ENCODE results near the gene NUDT14. TPM values are rescaled to one million over a fixed set of nuclear protein-coding genes. Genes with fewer than 3 reads are reported as not detected.

Gene NUDT14
- total and polyA plus RNA-seq, 12 donors: 4.1 to 55.8 (median 36.6) TPM

DNA sequence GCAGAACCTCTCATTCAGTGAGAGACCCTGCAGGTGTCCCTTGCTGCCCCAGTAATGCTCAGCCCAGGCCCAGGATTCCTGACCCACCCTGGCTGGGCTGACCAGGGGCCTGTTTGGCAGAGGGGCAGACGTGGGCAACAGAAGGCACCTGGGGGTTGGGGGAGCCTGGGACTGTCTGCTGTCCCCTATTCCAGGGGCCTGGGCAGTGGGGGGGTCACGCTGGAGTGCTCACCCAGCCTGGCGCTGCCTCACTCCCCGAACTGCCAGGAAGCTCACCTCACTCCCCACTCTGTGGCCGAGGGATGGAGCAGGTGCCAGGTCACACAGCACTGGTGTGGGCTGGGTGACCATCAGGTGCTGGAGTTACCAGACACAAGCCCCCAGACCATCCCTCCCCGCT lies 22.6 kb upstream of the NUDT14 start:
- H3K9me3 ChIP-seq (replicated peaks in 1 of 3): no peaks in the 10 kb centered on the region
- no peaks in the 10 kb centered on the region for H3K36me3 ChIP-seq (replicated peaks in 1 of 2)
- H3K27ac ChIP-seq: no peak overlapping the region
- no peak for DNase-seq
- intact Hi-C loops (cut with DNase I): loop anchor here (2.0 to 5.0 kb wide), 3 partner anchors 79 to 149 kb away; no protein-coding TSS in a partner anchor
- TF ChIP-seq POLR2A (IDR thresholded peaks at IDR 0.05): no peak
- TF ChIP-seq, protein P1, sequence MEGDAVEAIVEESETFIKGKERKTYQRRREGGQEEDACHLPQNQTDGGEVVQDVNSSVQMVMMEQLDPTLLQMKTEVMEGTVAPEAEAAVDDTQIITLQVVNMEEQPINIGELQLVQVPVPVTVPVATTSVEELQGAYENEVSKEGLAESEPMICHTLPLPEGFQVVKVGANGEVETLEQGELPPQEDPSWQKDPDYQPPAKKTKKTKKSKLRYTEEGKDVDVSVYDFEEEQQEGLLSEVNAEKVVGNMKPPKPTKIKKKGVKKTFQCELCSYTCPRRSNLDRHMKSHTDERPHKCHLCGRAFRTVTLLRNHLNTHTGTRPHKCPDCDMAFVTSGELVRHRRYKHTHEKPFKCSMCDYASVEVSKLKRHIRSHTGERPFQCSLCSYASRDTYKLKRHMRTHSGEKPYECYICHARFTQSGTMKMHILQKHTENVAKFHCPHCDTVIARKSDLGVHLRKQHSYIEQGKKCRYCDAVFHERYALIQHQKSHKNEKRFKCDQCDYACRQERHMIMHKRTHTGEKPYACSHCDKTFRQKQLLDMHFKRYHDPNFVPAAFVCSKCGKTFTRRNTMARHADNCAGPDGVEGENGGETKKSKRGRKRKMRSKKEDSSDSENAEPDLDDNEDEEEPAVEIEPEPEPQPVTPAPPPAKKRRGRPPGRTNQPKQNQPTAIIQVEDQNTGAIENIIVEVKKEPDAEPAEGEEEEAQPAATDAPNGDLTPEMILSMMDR (IDR thresholded peaks at IDR 0.05): no peak
- peaks cover 10% of the 10 kb centered on the region for H3K27me3 ChIP-seq
- H3K4me1 ChIP-seq (replicated peaks in 1 of 2): peaks cover 14 to 31% of the 10 kb centered on the region in 2 donors
- 71 to 100% (median 81%) methylated on average over 1 to 6 of the region's 6 CpGs for WGBS, 4 donors
- no peak overlapping the region for H3K4me3 ChIP-seq

DNA sequence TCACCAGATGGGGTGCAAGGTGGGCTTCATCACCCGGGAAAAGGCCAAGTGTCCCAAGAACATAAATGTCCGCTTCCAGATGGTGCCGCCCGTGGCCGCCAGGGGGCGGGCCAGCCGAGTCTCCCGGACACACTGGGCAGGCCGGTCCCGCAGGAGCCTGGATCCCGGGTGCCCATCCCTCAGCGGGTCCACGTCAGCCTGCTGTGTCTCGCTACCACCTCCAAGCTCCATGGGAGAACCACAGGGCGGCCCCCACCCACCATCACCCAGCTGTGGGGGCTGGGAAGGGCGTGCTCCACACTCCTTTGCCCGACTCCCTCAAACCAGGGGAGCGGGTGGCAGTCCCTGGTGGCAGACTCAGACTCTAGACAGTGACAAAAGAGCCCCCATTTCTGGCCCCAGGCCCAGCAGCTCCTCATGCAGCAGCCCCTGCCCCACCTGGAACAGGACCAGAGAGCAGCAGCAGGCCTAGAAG lies 22.0 kb upstream of the NUDT14 start:
- no peaks in the 10 kb centered on the region for H3K9me3 ChIP-seq (replicated peaks in 1 of 3)
- DNase-seq: peak; percentile 76 to 92 (median 82)
- peaks cover 16% of the 10 kb centered on the region for H3K27me3 ChIP-seq
- peaks cover 14 to 31% of the 10 kb centered on the region in 2 donors for H3K4me1 ChIP-seq (replicated peaks in 1 of 2)
- TF ChIP-seq POLR2A (IDR thresholded peaks at IDR 0.05): no peak
- TF ChIP-seq, protein P1 (IDR thresholded peaks at IDR 0.05): peak; percentile 83 to 96 (median 92)
- no peak overlapping the region for H3K27ac ChIP-seq
- 5 to 36% (median 9%) methylated on average over 5 to 18 of the region's 18 CpGs for WGBS, 4 donors
- H3K36me3 ChIP-seq (replicated peaks in 1 of 2): no peaks in the 10 kb centered on the region
- intact Hi-C loops (cut with DNase I): loop anchor here (5.0 kb wide), 2 partner anchors 79 to 144 kb away; no protein-coding TSS in a partner anchor
- H3K4me3 ChIP-seq: no peak overlapping the region

DNA sequence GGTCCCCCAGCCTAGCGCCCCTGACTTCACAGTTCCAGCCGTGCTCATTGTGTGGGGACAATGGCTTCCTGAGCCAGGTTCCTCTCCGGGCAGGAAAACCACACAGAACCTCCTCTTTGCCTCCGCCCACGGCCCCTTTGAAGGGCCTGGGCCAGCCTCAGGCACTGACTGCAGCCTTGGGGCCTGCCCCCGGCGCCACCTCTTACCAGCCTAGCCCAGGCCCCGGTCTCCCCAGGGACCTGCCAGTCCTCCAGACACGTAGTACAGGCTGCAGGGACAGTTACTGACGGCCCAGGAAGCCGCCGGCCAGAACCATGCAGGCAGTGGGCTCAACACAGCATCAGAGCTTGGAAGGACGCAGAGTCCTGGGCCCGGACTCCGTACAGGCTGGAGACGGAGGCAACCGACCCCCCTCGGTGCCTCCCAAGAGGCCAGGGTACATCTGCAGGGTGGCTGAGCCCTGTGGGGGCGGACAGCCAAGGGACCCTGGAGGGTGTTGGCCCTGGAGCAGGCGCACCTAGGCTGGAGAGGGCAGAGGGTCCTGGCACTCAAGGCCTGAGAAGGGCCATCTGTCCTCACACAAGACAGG lies 20.9 kb upstream of the NUDT14 start:
- DNase-seq: no peak
- Histone ChIP-seq H3K27me3 (peaks cover 18% of the 10 kb centered on the region), H3K4me3 (no peak overlapping the region), H3K36me3 (replicated peaks in 1 of 2) (no peaks in the 10 kb centered on the region), H3K9me3 (replicated peaks in 1 of 3) (no peaks in the 10 kb centered on the region), H3K27ac (no peak overlapping the region), H3K4me1 (replicated peaks in 1 of 2) (peaks cover 14 to 28% of the 10 kb centered on the region in 2 donors)
- WGBS, 4 donors: 22 to 41% (median 32%) methylated on average over 5 to 20 of the region's 20 CpGs
- TF ChIP-seq, protein P1 (IDR thresholded peaks at IDR 0.05): no peak
- TF ChIP-seq POLR2A (IDR thresholded peaks at IDR 0.05): no peak
- intact Hi-C loops (cut with DNase I): loop anchor here (5.0 kb wide), 2 partner anchors 80 to 145 kb away; no protein-coding TSS in a partner anchor

DNA sequence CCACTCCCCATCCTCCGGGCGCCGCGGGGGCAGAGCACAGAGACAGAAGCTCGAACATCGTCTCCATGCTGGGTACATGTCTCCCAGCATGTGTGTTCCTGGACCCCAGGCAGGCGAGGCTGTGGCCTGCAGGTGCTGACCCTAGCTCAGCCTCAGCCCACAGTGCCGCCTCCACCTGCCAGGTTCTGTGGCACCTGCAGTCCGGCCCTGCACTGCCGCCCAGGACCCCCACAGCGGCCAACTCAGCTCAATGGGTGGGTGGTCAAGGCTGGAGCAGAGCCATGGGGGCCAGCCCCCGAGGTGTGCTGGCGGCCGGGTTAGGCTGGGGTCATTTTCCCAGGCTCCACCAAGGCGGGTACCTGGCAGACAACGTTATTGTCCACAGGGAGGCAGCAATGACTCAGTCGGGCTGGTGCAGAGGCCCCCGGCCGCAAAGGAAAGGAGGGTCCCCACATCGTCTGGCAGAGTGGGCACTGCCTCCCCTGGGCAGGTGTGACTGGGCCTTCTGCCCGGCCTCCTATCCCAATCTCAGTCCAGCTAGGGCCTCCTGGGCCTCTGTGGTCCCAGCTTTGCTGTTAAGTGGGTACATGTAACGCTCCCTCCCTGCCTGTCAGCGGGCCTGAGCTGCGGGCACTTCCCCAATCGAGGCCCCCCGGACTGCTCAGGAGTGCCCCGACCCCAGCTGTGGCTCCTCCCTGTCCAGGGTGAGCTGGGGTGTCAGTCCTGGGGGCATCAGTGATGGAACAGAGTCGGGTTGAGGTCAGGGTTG lies 20.2 kb upstream of the NUDT14 start:
- no peak for DNase-seq
- Histone ChIP-seq H3K27me3 (peaks cover 22% of the 10 kb centered on the region), H3K27ac (no peak overlapping the region), H3K9me3 (replicated peaks in 1 of 3) (no peaks in the 10 kb centered on the region), H3K4me1 (replicated peaks in 1 of 2) (peaks cover 19 to 31% of the 10 kb centered on the region in 2 donors), H3K4me3 (no peak overlapping the region), H3K36me3 (replicated peaks in 1 of 2) (no peaks in the 10 kb centered on the region)
- WGBS, 4 donors: 42 to 58% (median 49%) methylated on average over 13 to 28 of the region's 28 CpGs
- intact Hi-C loops (cut with DNase I): loop anchor here (5.0 kb wide), 2 partner anchors 81 to 146 kb away; no protein-coding TSS in a partner anchor
- no peak for TF ChIP-seq POLR2A (IDR thresholded peaks at IDR 0.05)
- TF ChIP-seq, protein P1 (IDR thresholded peaks at IDR 0.05): peak in 1 of 6 experiments; percentile 6
